Lower leg skin (tissue), 4 donors: Measurements from ENCODE around the gene AKT1S1. TPM values are rescaled to one million over a fixed set of nuclear protein-coding genes. Genes with fewer than 3 reads are reported as not detected.

Experiments
- DNase-seq, 2 donors: peaks; one replicate each; pipeline ENCODE4 v3.0.0-alpha.2; 2019; ENCODE audit warnings: low spot score in 2 of 2
- H3K4me3 ChIP-seq: fragments of 200-600 bp; sonication (generic); 2 replicates; pipeline ENCODE4 v1.5.1; 2017; ENCODE audit warnings: mild to moderate bottlenecking, low read depth; ENCODE audit not compliant: poor library complexity, severe bottlenecking
- CTCF ChIP-seq, 3 donors: fragments of 450-650 bp; IDR thresholded peaks; one replicate each; pipeline ENCODE4 v1.5.1; 2016; ENCODE audit warnings: antibody characterized with exemption in 3 of 3, mild to moderate bottlenecking in 3 of 3, moderate library complexity in 2 of 3
- POLR2A ChIP-seq, 2 donors: fragments of 450-650 bp; IDR thresholded peaks; one replicate each; pipeline ENCODE4 v1.6.1; 2016 to 2017; ENCODE audit warnings: antibody characterized with exemption in 2 of 2, mild to moderate bottlenecking in 1 of 2, moderate library complexity in 1 of 2
- WGBS, 2 donors: methylation state at CpG; one replicate each; pipeline ENCODE4 v1.1.5; 2018; 5-methylcytosine and 5-hydroxymethylcytosine counted together
- intact Hi-C: fragments of 100-400 bp; cut with DNase I; formaldehyde crosslinking; loops from one replicate; pipeline ENCODE4 v1.15.0; 2023; ENCODE audit warnings: low total_unique reads
- total RNA-seq, 4 donors: library from RNA; depleted of rRNA; stranded (reverse); fragments of >200 nt; gene quantifications; one replicate each; pipeline ENCODE4 v1.1.0, GENCODE V29; 2016

Gene AKT1S1
- total RNA-seq, 4 donors from 2014 or later: 15.3 to 28.9 (median 23.8) TPM

DNA sequence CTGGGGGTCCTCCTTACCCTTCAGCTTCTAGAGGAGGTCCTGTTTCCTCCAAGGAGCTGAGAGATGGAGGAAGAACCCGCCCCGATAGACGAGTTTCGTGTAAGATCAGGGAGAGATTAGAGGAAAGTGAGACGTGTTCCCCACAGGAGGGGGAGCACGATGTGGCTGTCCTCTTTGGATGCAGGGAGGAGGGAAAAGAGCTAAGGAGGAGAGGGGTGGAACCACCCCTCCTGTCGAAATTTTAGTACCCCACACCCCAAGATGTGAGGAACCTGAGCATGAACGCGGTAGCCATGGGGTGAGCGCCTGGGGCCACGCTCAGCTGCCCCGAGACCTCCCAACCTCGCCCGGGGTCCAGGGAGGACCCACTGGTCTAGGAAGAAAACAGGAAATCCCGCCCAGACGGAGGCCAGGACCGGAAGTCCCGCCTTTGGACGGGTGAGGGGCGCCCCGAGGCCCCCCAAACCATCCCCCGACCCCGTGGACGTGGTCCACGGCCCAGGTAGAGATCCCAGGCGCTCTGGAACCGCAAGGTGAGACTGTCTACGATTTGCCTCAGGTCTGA lies 1.2 kb downstream of the AKT1S1 start:
- WGBS, 2 donors: 0 to 1% methylated on average over 24 to 28 of the region's 28 CpGs
- TF ChIP-seq CTCF (IDR thresholded peaks at IDR 0.05) (no peak), POLR2A (IDR thresholded peaks at IDR 0.05) (no peak)
- intact Hi-C loops: no loop called here

DNA sequence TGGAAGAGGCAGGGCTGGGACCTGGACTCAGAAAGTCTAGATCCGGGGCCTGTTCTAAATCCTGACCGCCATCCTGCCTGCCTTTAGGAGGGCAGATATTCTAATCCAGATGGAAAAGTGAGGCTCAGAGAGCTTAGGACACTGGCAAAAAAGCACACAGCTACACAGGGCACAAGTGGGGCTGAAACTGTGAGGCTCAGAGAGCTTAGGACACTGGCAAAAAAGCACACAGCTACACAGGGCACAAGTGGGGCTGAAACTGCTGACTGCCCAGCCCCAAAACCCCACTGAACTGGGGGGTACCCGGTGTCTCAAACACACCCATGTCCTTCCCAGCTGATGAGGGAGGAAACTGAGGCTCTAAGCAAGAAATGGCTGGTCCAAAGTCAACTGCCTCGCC lies 2.0 kb downstream of the AKT1S1 start:
- WGBS, 2 donors: 85 to 91% methylated on average over 4 of the region's 4 CpGs
- DNase-seq: no peak
- intact Hi-C loops: no loop called here
- TF ChIP-seq POLR2A (IDR thresholded peaks at IDR 0.05): no peak
- TF ChIP-seq CTCF (IDR thresholded peaks at IDR 0.05): no peak
- no peak overlapping the region for H3K4me3 ChIP-seq

More for the DNA sequence above, 1.2 kb downstream of the AKT1S1 start:
- peak overlapping the region; percentile 72 for H3K4me3 ChIP-seq
- peak; percentile 68 to 93 for DNase-seq

DNA sequence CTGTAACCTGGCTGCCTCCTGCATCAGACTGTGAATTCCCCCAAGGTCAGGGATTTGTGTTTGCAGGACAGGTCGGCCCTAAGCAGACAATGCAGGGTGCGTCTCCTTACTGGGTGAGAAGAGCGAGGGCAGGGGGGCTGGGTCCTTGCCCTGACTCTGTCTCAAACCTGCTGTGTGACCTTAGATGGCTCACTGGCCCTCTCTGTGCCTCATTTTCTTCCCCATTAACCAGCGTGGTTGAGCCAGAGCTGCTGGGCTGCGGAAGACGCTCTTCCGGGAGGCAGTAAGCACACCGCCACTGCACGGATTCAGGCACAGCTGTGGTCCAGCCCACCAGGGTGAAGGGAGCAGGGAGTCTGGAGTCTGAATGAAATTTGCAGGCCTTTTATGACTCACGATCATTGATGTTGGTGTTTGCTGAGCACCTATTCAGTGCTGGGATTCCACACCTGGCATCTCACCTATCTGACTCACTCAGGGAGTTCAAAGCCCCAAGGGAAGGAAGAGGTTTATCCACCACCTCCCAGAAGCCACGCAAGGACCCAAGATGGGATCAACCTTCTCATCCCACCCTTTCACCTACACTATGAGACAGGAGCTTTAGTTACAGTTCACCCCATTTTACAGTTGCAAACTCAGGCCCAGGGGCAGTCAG lies 2.5 kb downstream of the AKT1S1 start:
- WGBS, 2 donors: 87 to 95% methylated on average over 11 of the region's 11 CpGs
- H3K4me3 ChIP-seq: no peak overlapping the region
- intact Hi-C loops: no loop called here

DNA sequence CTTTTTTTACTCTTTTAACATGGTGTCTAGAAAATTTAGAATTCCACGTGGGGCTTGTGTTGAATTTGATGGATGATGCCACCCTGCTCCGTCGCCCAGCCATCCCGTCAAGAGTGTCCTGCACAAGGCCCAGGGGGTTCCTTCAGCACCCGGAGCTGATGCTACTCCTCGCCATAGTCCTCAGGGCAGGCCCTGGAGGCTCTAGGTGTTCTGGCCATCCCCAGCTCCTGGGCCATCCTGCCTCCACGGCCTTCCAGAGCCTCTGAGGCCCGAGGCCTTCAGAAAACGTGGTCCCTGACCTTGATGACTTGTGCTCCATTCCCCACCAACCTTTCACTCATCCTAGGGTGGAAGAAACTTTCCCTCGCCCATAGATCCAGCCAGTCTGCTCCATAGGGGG lies 3.3 kb downstream of the AKT1S1 start:
- no peak for DNase-seq
- no peak for TF ChIP-seq CTCF (IDR thresholded peaks at IDR 0.05)
- no peak for TF ChIP-seq POLR2A (IDR thresholded peaks at IDR 0.05)
- H3K4me3 ChIP-seq: no peak overlapping the region
- 83 to 87% methylated on average over 10 of the region's 10 CpGs for WGBS, 2 donors
- intact Hi-C loops: no loop called here

More for the DNA sequence above, 2.5 kb downstream of the AKT1S1 start:
- TF ChIP-seq CTCF (IDR thresholded peaks at IDR 0.05) (no peak), POLR2A (IDR thresholded peaks at IDR 0.05) (no peak)
- DNase-seq: no peak

DNA sequence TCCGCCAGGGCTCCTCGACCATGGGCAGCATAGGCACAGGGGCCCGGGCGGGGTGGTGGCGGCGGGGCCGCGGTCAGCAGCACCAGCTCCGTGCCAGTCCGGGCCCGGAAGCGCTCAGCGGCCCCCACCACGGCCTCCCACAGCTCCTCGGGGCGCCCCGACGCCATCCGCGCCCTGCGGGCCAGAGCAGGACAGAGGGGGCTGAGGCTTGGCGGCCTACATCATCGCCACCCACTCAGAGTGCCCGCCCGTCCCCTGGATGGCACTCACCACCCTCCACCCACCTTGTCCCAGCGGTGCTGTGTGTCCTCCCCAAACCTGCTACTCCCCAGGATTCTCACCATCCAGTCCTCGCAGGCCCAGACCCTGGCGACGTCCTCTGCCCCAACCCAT lies 4.0 kb downstream of the AKT1S1 start:
- intact Hi-C loops: no loop called here
- TF ChIP-seq CTCF (IDR thresholded peaks at IDR 0.05) (no peak), POLR2A (IDR thresholded peaks at IDR 0.05) (no peak)
- 86 to 89% methylated on average over 25 to 29 of the region's 29 CpGs for WGBS, 2 donors
- no peak overlapping the region for H3K4me3 ChIP-seq
- no peak for DNase-seq
